ENCODE results near the gene KLHL29.
A peak's percentile ranks its signal among the peaks of the same experiment; 100 is the strongest.

Gene KLHL29

DNA sequence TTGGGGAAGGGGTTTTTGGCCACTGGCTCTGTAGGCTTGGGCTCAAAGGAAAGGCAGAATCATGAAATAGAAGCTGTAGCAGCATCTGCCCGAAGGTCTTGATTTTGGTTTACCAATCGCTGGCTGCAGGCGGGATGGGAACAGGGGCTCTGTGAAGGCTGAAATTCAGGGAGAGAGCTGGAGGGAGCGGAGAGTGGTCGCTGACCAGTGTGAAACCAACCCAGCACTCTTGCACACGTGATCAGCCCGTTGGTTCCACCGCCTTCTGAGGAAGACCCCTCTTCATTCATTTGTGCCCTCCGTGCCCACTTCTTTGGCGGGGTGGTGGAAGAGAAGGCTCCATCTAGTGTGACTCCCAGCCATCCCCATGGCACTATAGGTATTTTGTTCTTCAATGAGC, 82.6 kb downstream of the KLHL29 start:
- TF ChIP-seq, protein P1, sequence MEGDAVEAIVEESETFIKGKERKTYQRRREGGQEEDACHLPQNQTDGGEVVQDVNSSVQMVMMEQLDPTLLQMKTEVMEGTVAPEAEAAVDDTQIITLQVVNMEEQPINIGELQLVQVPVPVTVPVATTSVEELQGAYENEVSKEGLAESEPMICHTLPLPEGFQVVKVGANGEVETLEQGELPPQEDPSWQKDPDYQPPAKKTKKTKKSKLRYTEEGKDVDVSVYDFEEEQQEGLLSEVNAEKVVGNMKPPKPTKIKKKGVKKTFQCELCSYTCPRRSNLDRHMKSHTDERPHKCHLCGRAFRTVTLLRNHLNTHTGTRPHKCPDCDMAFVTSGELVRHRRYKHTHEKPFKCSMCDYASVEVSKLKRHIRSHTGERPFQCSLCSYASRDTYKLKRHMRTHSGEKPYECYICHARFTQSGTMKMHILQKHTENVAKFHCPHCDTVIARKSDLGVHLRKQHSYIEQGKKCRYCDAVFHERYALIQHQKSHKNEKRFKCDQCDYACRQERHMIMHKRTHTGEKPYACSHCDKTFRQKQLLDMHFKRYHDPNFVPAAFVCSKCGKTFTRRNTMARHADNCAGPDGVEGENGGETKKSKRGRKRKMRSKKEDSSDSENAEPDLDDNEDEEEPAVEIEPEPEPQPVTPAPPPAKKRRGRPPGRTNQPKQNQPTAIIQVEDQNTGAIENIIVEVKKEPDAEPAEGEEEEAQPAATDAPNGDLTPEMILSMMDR (IDR thresholded peaks at IDR 0.05) = no peak
- DNase-seq (ENCODE audit: low spot score) = peak; percentile 36
- Histone ChIP-seq H3K4me3 (no peak overlapping the region), H3K27ac (no peak overlapping the region)

DNA sequence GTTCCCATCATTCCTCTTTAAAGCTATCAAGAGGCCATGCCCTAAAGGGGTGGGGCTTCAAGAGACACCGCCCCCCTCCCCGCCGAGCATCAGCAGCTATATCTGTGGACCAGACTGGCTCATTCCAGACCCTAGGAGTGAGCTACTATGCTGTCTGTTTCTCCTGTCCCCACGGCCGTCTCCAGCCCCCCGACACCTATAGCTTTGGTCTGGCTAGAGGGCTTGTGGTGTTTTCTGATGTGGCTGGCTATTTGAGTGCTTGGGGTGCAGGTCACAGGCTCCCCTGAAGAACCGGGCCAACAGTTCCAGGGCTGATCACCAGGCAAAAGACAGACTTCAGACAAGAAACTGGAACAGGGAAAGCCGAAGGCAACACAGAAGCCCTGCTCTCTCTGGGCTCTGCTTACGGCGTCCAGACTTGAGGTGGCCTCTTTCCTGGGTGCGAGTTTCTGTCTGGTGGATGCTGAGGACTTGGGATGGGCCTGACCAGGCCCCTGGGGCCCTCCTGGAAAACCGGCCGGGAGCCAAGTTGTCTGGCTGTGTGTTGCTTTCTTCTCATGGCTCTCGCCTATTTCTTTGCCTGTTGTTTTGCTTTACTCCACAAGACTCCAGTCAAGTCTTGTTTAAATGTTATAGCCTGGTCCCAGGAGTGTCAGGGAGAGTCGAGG, 83.6 kb downstream of the KLHL29 start:
- H3K27ac ChIP-seq = no peak overlapping the region

DNA sequence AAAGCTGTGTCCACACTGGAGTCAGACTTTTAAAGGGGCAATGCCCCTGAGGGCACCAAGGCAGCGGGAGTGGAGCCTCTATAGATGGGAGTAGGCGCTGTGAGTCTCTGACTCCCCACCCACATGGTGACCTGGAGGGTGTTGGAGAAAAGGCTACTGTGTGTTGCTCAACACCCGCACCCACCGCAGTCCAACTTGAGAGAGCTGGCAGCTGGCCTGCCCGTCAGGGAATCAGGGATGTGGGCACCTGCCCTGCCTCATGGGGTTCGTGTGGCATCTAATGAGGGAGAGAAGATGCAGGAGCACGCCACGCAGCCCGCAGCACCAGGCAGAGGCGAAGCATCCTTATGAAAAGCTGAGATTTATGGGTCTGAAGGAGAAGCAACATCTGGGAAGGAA, 84.2 kb downstream of the KLHL29 start:
- no peak overlapping the region for H3K4me3 ChIP-seq
- TF ChIP-seq, protein P1 (IDR thresholded peaks at IDR 0.05) = no peak
- H3K27ac ChIP-seq = no peak overlapping the region
- DNase-seq (ENCODE audit: low spot score) = no peak

More for the DNA sequence above, 83.6 kb downstream of the KLHL29 start:
- DNase-seq (ENCODE audit: low spot score) = no peak
- no peak overlapping the region for H3K4me3 ChIP-seq
- TF ChIP-seq, protein P1 (IDR thresholded peaks at IDR 0.05) = no peak

DNA sequence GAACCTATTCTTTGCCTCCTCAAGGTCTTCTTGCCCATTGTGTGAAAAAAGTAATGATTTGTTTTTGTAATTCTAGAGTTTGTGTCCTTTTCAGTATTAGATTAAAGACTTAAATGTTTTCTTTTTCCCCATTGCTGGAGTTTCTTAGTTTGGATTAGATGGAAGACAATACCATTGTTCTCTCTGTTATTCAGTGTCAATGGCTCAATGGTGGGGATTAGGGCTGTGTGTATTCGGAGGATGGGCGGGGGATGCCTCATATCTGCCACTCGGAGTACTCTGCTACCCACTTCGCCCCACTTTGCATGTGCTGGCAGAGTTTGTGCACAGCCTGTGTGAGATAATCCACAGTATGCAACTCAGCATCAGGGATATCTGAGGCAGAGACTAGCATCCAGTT, 90.1 kb downstream of the KLHL29 start:
- Histone ChIP-seq H3K4me3 (no peak overlapping the region), H3K27ac (no peak overlapping the region)
- TF ChIP-seq, protein P1 (IDR thresholded peaks at IDR 0.05) = no peak
- DNase-seq (ENCODE audit: low spot score) = no peak

DNA sequence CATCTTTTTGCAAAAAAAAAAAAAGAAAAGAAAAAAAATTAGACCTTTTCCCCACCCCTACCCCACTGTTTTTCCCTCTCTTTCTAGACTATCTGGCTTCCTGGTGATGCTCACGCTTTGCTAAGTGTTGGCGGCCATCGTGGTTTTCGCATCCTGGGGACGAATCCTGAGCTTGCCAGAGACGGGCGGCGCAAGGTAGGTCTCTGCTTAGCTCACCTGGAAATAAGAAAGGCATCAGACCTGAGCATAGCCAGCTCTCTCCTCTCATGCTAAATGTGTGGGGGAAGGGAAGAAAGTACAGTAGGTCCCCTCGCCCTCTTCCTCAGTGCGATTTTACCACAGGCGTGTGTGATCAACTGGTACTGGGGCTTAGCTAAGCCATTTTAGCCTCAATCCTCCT, 90.5 kb downstream of the KLHL29 start:
- TF ChIP-seq, protein P1 (IDR thresholded peaks at IDR 0.05) = no peak
- no peak overlapping the region for H3K27ac ChIP-seq
- no peak for DNase-seq (ENCODE audit: low spot score)
- no peak overlapping the region for H3K4me3 ChIP-seq

DNA sequence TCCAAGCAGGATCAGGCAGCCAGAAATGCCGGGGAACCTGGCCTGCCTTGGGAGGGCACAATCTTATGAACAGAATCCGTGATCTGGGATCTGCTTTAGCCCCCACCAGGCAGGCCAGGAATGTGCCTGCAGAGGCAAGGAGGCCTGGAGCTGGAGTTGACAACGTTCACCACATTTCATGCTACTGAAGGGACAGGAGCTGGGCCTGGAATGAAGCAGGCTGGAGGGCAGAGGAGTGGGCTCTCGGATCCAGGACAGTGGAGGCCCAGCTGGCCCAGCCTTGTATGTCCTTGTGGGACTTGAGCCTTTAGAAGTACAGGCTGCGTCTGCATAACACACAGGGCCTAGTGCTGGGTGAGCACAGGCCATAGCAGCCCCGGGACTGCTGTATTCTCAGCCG, 91.8 kb downstream of the KLHL29 start:
- DNase-seq (ENCODE audit: low spot score) = no peak
- TF ChIP-seq, protein P1 (IDR thresholded peaks at IDR 0.05) = no peak
- Histone ChIP-seq H3K4me3 (no peak overlapping the region), H3K27ac (no peak overlapping the region)

DNA sequence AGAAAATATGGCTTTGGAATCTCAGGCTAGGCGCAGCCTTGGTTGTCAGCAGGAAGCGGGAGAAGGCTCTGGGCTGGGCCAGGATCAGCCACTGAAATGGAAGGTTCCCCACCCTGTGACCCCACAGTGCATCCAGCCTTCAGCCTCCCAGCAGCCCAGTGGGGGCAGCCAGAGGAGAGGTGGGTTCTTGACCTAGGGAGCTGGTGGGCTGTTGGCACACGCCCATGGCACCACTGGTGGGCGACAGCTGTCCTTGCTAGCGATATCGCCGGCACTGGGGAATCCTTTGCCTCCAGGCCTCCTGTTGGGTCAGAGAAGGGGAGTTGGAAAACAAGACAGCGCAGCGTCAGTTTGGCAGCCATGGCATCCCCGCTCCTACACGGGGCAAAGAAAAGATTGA, 92.4 kb downstream of the KLHL29 start:
- TF ChIP-seq, protein P1 (IDR thresholded peaks at IDR 0.05) = no peak
- no peak overlapping the region for H3K27ac ChIP-seq
- no peak for DNase-seq (ENCODE audit: low spot score)
- H3K4me3 ChIP-seq = no peak overlapping the region
